Measurements from ENCODE around the gene IRF2BP1. TPM values are rescaled to one million over a fixed set of nuclear protein-coding genes. Genes with fewer than 3 reads are reported as not detected.

IRF2BP1 gene, protein sequence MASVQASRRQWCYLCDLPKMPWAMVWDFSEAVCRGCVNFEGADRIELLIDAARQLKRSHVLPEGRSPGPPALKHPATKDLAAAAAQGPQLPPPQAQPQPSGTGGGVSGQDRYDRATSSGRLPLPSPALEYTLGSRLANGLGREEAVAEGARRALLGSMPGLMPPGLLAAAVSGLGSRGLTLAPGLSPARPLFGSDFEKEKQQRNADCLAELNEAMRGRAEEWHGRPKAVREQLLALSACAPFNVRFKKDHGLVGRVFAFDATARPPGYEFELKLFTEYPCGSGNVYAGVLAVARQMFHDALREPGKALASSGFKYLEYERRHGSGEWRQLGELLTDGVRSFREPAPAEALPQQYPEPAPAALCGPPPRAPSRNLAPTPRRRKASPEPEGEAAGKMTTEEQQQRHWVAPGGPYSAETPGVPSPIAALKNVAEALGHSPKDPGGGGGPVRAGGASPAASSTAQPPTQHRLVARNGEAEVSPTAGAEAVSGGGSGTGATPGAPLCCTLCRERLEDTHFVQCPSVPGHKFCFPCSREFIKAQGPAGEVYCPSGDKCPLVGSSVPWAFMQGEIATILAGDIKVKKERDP
- total RNA-seq: 21.6 and 22.7 TPM in 2 replicates

DNA sequence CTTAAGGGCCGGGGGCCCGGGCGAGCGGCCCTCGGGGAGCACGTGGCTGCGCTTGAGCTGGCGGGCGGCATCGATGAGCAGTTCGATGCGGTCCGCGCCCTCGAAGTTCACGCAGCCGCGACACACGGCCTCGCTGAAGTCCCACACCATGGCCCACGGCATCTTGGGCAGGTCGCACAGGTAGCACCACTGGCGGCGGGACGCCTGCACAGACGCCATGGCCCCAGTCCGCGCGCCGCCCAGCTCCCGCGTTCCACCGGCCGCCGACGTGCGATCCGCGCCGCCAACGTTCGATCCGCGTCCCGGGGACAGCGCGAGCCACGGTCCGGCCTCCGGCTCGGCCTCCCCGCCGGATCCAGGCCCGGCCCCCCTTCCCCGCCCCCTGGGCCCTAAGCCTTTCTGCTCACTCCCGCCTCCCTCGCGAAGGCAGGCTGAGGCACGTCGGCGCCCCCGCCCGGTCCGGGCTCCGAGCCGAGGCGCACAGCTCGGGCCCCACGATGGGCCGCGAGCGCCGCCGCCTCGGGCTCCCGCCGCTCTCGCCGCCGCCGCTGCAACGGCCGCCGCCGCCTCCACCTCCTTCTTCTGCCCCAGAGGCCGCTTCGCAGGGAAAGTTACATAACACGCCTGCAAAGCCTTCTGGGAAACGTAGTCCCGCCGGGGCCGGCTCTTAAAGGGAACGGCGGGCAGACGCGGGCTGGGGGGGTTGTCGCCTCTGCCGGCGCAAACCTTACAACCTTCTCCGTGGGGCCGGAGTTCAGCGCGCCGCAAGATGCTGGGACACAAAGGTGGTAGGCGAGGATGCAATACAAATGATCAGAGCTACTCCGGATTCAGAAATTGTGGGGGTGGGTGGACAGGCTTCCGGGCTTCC is at the start of gene IRF2BP1:
Gene IRF2BP1, minus strand, starts transcription at position 586 of the 871 bp plus-strand sequence. Its CDS starts 367 bp downstream, at position 219.

DNA sequence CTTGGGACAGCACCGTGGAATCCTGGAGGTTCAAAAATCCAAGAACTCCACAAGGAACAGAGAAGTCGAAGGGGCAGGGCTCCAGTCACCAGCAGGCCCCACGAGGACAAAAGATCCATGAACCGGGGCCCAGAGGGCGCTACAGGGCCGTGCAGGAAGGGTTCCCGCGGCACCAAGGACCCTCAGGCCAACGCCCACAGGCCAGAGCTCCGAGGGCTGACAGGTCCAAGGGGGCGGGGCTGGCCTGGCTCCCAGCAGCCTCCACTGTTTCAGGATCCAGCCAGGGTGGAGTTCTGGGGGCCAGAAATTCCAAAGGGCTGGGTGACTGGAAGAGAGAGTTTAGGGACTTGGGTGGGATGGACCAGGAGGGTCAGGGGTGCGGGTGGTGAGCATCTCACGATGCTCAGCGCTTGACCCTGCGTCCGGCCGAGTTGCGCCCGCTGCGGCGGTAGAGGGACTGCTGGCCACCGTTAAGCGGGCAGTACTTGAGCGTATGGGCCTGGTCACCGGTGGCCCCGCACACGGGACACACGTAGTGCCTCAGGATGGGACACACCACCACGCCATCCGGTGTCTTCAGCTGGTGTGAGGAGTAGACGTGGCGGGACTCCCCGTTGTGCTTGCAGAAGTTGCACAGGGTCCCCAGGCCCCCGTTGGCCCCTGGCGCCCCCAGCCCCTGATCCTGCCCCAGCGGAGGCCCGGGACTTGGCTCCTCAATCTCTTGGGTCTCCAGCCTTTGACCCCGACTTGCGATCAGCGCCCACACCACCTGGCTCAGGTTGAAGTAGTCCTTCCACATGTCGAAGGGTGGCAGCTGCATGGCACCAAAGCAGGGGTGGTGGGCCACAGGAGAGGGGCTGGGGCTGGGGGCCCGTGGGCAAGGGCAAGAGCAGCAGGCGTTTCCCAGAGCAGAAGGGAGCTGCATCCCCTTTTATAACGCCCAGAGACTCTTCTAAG is 28.2 kb upstream of the IRF2BP1 start, which contains the start of gene NANOS2:
Gene NANOS2, minus strand, starts transcription at position 905 of the 957 bp plus-strand sequence. Its CDS starts 85 bp downstream, at position 820.

DNA sequence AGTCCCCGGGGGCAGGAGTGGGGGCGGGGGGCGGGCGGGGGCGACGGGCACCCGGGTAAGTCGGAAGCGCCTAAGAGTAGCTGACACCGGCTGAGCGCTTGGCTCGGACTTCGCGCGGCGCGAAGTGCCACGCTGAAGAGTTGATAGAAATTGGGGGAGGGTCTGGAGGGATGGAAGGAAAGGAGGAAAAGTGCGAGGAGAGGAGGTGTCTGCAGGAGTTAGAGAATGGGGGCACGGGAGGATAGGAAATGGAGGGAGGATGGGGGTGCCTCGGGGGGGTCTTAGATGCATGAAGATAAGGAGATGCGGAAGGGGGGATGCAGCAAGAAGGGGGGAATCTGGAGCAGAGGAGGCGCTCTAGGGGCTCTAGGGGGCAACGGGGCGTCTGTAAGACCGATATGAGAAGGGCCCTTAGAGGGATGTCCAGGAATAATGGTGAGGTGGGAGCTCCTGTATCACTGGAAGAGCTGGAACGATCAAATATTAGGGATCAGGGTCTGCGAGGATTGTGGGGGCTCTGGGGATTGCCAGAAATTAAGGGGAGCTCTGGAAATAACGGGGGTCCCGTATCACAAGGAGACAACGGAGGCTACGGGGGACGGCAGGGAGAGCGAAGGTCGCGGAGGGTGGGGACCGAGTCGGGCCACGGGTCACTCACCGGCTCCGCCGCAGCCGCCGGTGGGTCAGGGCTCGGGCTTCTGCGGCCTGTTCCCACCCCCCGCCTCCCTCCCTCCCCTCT is 16.1 kb upstream of the IRF2BP1 start, which contains the start of gene MYPOP:
Gene MYPOP, minus strand, starts transcription at position 702 of the 739 bp plus-strand sequence. CDS start 840 bp downstream, outside the sequence.

DNA sequence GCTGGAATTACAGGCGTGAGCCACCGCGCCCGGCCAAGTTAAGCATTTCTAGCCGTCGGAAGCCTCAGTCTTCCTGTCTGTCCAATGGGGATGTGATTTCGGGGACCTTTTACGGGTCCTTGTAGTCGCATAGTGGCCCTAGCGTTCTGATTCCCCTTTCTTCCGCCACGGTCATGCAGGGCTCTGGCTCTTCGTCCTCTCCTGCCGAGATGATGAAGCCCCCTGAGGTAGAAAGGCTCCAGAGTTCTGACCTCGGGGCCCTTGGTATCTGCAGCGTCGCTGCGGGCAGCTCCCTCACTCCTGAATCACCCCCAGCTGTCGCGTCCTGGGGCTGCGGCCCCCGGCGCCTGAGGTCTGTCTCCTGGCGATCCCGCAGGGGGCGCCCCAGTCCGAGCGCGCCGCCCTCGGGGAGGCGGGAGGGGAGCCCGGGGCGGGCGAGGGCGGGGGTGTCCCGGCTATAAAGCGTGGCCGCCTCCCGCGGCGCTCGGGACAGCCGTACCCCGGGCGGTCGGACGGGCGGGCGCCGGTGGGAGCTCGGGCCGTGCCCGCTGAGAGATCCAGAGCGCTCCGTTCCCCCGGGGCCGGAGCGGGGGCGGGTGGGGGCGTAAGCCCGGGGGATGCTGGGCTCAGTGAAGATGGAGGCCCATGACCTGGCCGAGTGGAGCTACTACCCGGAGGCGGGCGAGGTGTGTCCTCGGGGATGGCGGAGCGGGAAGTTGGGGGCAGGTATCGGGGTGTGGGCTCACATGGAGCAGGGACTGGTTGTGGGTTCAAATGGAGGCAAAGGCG is 21.9 kb downstream of the IRF2BP1 start, which contains the start of gene FOXA3:
Gene FOXA3, plus strand, starts transcription at position 487 of the 789 bp plus-strand sequence. Its CDS starts 131 bp downstream, at position 618.

DNA sequence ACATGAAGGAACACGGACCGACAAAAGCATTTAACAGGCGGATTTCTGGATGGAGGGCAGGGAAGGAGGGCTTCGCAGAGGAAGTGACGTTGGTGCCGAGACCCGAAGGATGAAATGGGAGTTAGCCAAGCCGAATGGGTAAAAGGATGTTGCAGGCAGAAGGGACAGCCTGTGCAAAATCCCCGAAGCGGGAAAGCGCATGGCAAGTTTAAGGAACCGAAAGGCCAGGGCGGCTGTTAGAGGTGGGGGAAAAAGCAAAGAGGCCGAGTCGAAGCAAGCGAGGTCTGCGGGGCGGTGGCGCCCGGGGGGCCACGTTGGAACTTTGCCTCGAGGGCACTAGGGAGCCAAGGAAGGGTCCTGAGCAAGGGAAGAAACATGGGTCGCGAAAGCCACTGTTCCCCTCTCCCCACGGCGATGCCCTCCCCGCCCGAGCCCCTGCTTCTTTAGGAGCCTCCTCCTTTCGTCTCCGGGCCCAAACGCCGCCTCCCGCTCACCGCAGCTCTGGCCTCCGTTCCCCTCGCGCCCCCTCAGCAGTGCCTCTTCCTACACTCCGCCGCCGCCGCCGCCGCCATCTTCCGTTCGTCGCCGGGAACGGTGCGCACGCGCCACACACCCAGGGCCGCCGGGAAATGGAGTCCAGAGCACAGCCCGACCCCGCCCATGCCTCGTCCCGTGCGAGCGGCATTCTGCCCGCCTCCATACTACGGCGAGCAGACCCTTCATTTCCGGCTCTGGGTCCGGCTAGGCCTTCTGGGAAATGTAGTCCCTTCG is 23.2 kb downstream of the IRF2BP1 start, which contains the start of gene SYMPK:
Gene SYMPK, minus strand, starts transcription at position 584 of the 771 bp plus-strand sequence. CDS start 8,652 bp downstream, outside the sequence.

Other genes with a start within 250 kb of the IRF2BP1 start
- gene EML2, start 246.7 kb downstream of the IRF2BP1 start, total RNA-seq: 12.7 and 19.8 TPM in 2 replicates
- 1.3 and 1.4 TPM in 2 replicates for gene GIPR, start 217.9 kb downstream of the IRF2BP1 start, total RNA-seq
- 206 and 232 TPM in 2 replicates for gene SNRPD2, start 194.2 kb downstream of the IRF2BP1 start, total RNA-seq
- 11.9 and 13.3 TPM in 2 replicates for gene QPCTL, start 193.5 kb downstream of the IRF2BP1 start, total RNA-seq
- 5.5 and 5.6 TPM in 2 replicates for gene FBXO46, start 155.2 kb downstream of the IRF2BP1 start, total RNA-seq
- not detected in 2 replicates for gene MEIOSIN, start 152.7 kb downstream of the IRF2BP1 start, total RNA-seq
- gene SIX5, start 116.9 kb downstream of the IRF2BP1 start, total RNA-seq: 7.9 and 8.0 TPM in 2 replicates
- 28.2 and 37.0 TPM in 2 replicates for gene DMPK, start 103.7 kb downstream of the IRF2BP1 start, total RNA-seq
- gene DMWD, start 93.3 kb downstream of the IRF2BP1 start, total RNA-seq: 27.3 and 39.2 TPM in 2 replicates
- 0.11 and 0.13 TPM in 2 replicates for gene RSPH6A, start 70.8 kb downstream of the IRF2BP1 start, total RNA-seq
- 29.3 and 30.3 TPM in 2 replicates for gene SYMPK, start 23.0 kb downstream of the IRF2BP1 start, total RNA-seq
- under 0.01 TPM in 1 of 2 replicates, not detected in the other for gene FOXA3, start 21.8 kb downstream of the IRF2BP1 start, total RNA-seq
- 1.3 and 1.8 TPM in 2 replicates for gene MYPOP, start 16.5 kb upstream of the IRF2BP1 start, total RNA-seq
- not detected in 2 replicates for gene NANOS2, start 28.6 kb upstream of the IRF2BP1 start, total RNA-seq
- gene NOVA2, start 87.7 kb upstream of the IRF2BP1 start, total RNA-seq: under 0.01 TPM in 2 replicates
- 3.9 and 4.3 TPM in 2 replicates for gene CCDC61, start 109.3 kb upstream of the IRF2BP1 start, total RNA-seq
- not detected in 2 replicates for gene PGLYRP1, start 136.9 kb upstream of the IRF2BP1 start, total RNA-seq
- not detected in 2 replicates for gene IGFL4, start 154.9 kb upstream of the IRF2BP1 start, total RNA-seq
- not detected in 2 replicates for gene IGFL3, start 238.5 kb upstream of the IRF2BP1 start, total RNA-seq